Ovary (tissue), 9 donors: ENCODE measurements around the gene POLE. TPM values are rescaled to one million over a fixed set of nuclear protein-coding genes. Genes with fewer than 3 reads are reported as not detected.

ENCODE experiments used
- DNase-seq, 5 donors: peaks; one replicate each; pipeline ENCODE4 v3.0.0-alpha.2; 2019 to 2020
- H3K27ac ChIP-seq, 2 donors: fragments of 200-600 bp; one replicate each; pipeline versions ENCODE4 v1.5.1 to v1.8.0; 2019 to 2022
- H3K27me3 ChIP-seq: fragments of 200-600 bp; one replicate; pipeline ENCODE4 v1.8.0; 2022
- H3K36me3 ChIP-seq: fragments of 200-600 bp; sonication (generic); one replicate; pipeline ENCODE4 v1.5.1; 2019
- H3K4me1 ChIP-seq: one replicate; pipeline ENCODE4 v1.8.1; 2013; ENCODE audit warnings: mild to moderate bottlenecking, moderate library complexity; ENCODE audit not compliant: insufficient read depth
- H3K4me3 ChIP-seq: fragments of 200-600 bp; sonication (generic); one replicate; pipeline ENCODE4 v1.5.1; 2017
- H3K9me3 ChIP-seq, 2 donors: fragments of 200-600 bp in 1 of 2; sonication (generic) in 1 of 2; one replicate each; pipeline versions ENCODE4 v1.5.1 to v1.8.1; 2013 to 2019; ENCODE audit warnings: mild to moderate bottlenecking in 1 of 2, moderate library complexity in 1 of 2
- CTCF ChIP-seq, 3 donors: fragments of 450-650 bp in 2 of 3; fragments of 200-600 bp in 1 of 3; IDR thresholded peaks; one replicate each; pipeline versions ENCODE4 v1.5.1 to v1.8.0; 2016 to 2022; ENCODE audit warnings: antibody characterized with exemption in 3 of 3, mild to moderate bottlenecking in 1 of 3
- EP300 ChIP-seq: sonication (generic); formaldehyde crosslinking; IDR thresholded peaks from one replicate; pipeline ENCODE4 v1.6.1; 2017; ENCODE audit warnings: antibody characterized with exemption
- POLR2A ChIP-seq: fragments of 450-650 bp; IDR thresholded peaks from one replicate; pipeline ENCODE4 v1.6.1; 2017; ENCODE audit warnings: antibody characterized with exemption, mild to moderate bottlenecking, moderate library complexity
- WGBS, 3 donors: extraction: QIAGEN DNeasy Blood & Tissue Kit in 1 of 3; methylation state at CpG; one replicate each; pipeline versions ENCODE4 v1.1.5 to v1.1.7; 2013 to 2017; 5-methylcytosine and 5-hydroxymethylcytosine counted together
- intact Hi-C, 4 donors: fragments of 100-400 bp; cut with DNase I; formaldehyde crosslinking; loops; one replicate each; pipeline versions ENCODE4 v1.11.0 to v1.15.1; 2022 to 2023
- polyA plus RNA-seq, 2 donors: library from polyadenylated mRNA; stranded (reverse); fragments of 200-250 nt in 1 of 2; fragments of 350-450 nt in 1 of 2; fragmentation: Illumina TruSeq in 1 of 2; extraction: RNeasy Lipid Tissue Mini Kit (QIAGEN cat#74804) in 1 of 2; gene quantifications; one replicate each; pipeline ENCODE4 v1.2.3, GENCODE V29; 2013 to 2014
- total RNA-seq, 7 donors: library from RNA; depleted of rRNA in 2 of 7; stranded (reverse); fragments of >200 nt in 2 of 7; fragmentation: NEBNext Ultra II Directional in 3 of 7; extraction: Animal tissue kit (Norgen Biotek cat#: 25700) in 3 of 7; gene quantifications; one replicate each; pipeline versions ENCODE4 v1.1.0 to v1.2.4, GENCODE V29; 2016 to 2023
- donor health status: DM: no; HTN: no; CAD: no; lungs with moderate emphysema.
- donor health status: DM: no; HTN: no; CAD: no.
- donor health status: Bipolar disorder and iron deficiency.
- donor health status: DM: yes; HTN: yes; CAD: no.
- donor health status: DM: no; HTN: no; CAD: no.
- donor health status: DM: yes; HTN: yes; CAD: no.

The POLE gene
- total and polyA plus RNA-seq, 9 donors = 12.5 to 34.7 (median 24.0) TPM

GRCh38 chr12:132620113-132620898 lies 66.8 kb downstream of the POLE start:
- Histone ChIP-seq H3K4me1 (peaks cover 15% of the 10 kb centered on the region), H3K27ac (no peak overlapping the region), H3K36me3 (no peaks in the 10 kb centered on the region), H3K9me3 (peaks cover 0 to 12% of the 10 kb centered on the region in 2 donors), H3K4me3 (no peak overlapping the region), H3K27me3 (peaks cover 9% of the 10 kb centered on the region)
- TF ChIP-seq CTCF (IDR thresholded peaks at IDR 0.05) = no peak
- no peak for TF ChIP-seq EP300
- TF ChIP-seq POLR2A = no peak
- 66 to 82% (median 77%) methylated on average over 28 to 29 of the region's 29 CpGs for WGBS, 3 donors
- peak in 1 of 5 donors; percentile 27 for DNase-seq
- intact Hi-C loops = loop anchor here in 1 of 4 donors (10.0 kb wide), 1 partner anchor 466 kb away; no protein-coding TSS in a partner anchor

GRCh38 chr12:132619386-132620112 lies 67.6 kb downstream of the POLE start:
- TF ChIP-seq POLR2A (no peak), EP300 (no peak), CTCF (IDR thresholded peaks at IDR 0.05) (no peak)
- Histone ChIP-seq H3K27me3 (peaks cover 9% of the 10 kb centered on the region), H3K9me3 (peaks cover 0 to 12% of the 10 kb centered on the region in 2 donors), H3K36me3 (no peaks in the 10 kb centered on the region), H3K4me3 (no peak overlapping the region), H3K4me1 (peaks cover 15% of the 10 kb centered on the region), H3K27ac (no peak overlapping the region)
- DNase-seq = peak in 1 of 5 donors; percentile 31
- intact Hi-C loops = loop anchor here in 2 of 4 donors (5.0 to 10.0 kb wide), 3 partner anchors 195 to 465 kb away; no protein-coding TSS in a partner anchor
- 16 to 20% (median 19%) methylated on average over 38 to 53 of the region's 53 CpGs for WGBS, 3 donors

GRCh38 chr12:132619071-132619385 lies 68.1 kb downstream of the POLE start:
- Histone ChIP-seq H3K27me3 (peaks cover 9% of the 10 kb centered on the region), H3K36me3 (no peaks in the 10 kb centered on the region), H3K4me1 (peaks cover 15% of the 10 kb centered on the region), H3K4me3 (no peak overlapping the region), H3K9me3 (peaks cover 0 to 12% of the 10 kb centered on the region in 2 donors), H3K27ac (no peak overlapping the region)
- DNase-seq = no peak
- TF ChIP-seq EP300 (no peak), CTCF (IDR thresholded peaks at IDR 0.05) (no peak), POLR2A (no peak)
- WGBS, 3 donors = 0 to 9% (median 5%) methylated on average over 1 to 28 of the region's 28 CpGs
- intact Hi-C loops = loop anchor here in 2 of 4 donors (5.0 to 10.0 kb wide), 2 partner anchors 194 to 207 kb away; no protein-coding TSS in a partner anchor

- Histone ChIP-seq H3K27me3 (peaks cover 9% of the 10 kb centered on the region), H3K36me3 (no peaks in the 10 kb centered on the region), H3K9me3 (peaks cover 0 to 12% of the 10 kb centered on the region in 2 donors), H3K27ac (no peak within 1 kb of the TSS), H3K4me1 (peaks cover 14% of the 10 kb centered on the region), H3K4me3 (no peak within 1 kb of the TSS)
- no peak for TF ChIP-seq POLR2A
- no peak for TF ChIP-seq EP300
- TF ChIP-seq CTCF (IDR thresholded peaks at IDR 0.05) = no peak
- intact Hi-C loops = loop anchor here in 2 of 4 donors (5.0 to 10.0 kb wide), 2 partner anchors 194 to 206 kb away; no protein-coding TSS in a partner anchor
- 1 to 3% methylated on average over 27 to 49 of the region's 49 CpGs; no CpG with 5 or more reads in 1 of the 3 donors for WGBS, 3 donors
- no peak for DNase-seq
These were observed 68.5 kb downstream of the POLE start, which contains the start of gene P2RX2 for GRCh38 chr12:132618683-132619043. P2RX2 (plus strand) TSS chr12:132618776; CDS start chr12:132618817, 41 bp downstream.
